ENCODE data around the gene SAMD3.

DNA sequence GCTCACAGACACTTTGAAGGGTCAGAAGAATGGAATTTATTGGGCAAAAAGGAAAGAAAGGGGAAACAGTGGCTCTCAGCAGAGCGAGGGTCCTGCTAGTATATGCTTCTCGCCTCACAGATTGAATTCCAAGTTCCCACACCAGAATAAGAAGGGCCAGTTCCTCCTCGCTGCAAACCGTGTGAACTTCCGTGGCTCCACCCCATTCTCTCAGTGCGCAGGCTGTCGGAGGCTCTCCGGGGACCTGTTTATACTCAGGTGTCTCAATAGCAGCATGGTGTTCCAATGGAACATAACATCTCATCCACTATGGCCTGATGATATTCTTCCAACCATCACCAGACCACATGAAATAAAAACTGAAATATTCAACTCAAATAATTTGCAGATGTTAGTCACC is 4.6 kb downstream of the SAMD3 start:
- TF ChIP-seq, protein P1, sequence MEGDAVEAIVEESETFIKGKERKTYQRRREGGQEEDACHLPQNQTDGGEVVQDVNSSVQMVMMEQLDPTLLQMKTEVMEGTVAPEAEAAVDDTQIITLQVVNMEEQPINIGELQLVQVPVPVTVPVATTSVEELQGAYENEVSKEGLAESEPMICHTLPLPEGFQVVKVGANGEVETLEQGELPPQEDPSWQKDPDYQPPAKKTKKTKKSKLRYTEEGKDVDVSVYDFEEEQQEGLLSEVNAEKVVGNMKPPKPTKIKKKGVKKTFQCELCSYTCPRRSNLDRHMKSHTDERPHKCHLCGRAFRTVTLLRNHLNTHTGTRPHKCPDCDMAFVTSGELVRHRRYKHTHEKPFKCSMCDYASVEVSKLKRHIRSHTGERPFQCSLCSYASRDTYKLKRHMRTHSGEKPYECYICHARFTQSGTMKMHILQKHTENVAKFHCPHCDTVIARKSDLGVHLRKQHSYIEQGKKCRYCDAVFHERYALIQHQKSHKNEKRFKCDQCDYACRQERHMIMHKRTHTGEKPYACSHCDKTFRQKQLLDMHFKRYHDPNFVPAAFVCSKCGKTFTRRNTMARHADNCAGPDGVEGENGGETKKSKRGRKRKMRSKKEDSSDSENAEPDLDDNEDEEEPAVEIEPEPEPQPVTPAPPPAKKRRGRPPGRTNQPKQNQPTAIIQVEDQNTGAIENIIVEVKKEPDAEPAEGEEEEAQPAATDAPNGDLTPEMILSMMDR (conservative IDR thresholded peaks at IDR 0.05), result no peak
- TF ChIP-seq ZFX (IDR thresholded peaks at IDR 0.05), result no peak

Data from C4-2B (cell line).